HG02943 (cell line): ENCODE data around the gene ANKEF1.
"Not testable (repeated sequence)": the region's sequence is repeated elsewhere in the genome, so short reads cannot be mapped to it uniquely, and the experiment has no call there.

Experiments used
- ATAC-seq: cut with Tn5 transposase; IDR thresholded peaks from one replicate; pipeline ENCODE4 v1.9.1; 2021; ENCODE audit warnings: mild to moderate bottlenecking, low read depth, moderate library complexity; ENCODE audit not compliant: unreplicated experiment

ANKEF1 gene

DNA sequence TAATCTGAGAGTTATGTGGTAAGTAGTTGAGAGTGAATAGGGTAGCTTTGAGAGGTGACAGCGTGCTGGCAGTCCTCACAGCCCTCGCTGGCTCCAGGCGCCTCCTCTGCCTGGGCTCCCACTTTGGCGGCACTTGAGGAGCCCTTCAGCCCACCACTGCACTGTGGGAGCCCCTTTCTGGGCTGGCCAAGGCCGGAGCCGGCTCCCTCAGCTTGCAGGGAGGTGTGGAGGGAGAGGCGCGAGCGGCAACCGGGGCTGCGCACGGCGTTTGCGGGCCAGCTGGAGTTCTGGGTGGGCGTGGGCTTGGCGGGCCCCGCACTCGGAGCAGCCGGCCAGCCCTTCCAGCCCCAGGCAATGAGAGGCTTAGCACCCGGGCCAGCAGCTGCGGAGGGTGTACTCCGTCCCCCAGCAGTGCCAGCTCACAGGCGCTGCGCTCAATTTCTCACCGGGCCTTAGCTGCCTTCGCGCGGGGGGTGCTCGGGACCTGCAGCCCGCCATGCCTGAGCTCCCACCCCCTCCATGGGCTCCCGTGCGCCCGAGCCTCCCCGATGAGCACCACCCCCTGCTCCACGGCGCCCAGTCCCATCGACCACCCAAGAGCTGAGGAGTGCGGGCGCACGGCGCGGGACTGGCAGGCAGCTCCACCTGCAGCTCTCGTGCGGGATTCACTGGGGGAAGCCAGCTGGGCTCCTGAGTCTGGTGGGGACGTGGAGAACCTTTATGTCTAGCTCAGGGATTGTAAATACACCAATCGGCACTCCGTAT, 3.2 kb upstream of the ANKEF1 start:
- not testable (repeated sequence) for ATAC-seq

DNA sequence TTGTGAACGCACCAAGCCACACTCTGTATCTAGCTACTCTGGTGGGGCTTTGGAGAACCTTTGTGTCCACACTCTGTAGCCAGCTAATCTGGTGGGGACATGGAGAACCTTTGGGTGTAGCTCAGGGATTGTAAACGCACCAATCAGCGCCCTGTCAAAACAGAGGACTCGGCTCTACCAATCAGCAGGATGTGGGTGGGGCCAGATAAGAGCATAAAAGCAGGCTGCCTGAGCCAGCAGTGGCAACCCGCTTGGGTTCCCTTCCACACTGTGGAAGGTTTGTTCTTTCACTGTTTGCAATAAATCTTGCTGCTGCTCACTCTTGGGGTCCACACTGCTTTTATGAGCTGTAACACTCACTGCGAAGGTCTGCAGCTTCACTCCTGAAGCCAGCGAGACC, 2.5 kb upstream of the ANKEF1 start:
- ATAC-seq: not testable (repeated sequence)

DNA sequence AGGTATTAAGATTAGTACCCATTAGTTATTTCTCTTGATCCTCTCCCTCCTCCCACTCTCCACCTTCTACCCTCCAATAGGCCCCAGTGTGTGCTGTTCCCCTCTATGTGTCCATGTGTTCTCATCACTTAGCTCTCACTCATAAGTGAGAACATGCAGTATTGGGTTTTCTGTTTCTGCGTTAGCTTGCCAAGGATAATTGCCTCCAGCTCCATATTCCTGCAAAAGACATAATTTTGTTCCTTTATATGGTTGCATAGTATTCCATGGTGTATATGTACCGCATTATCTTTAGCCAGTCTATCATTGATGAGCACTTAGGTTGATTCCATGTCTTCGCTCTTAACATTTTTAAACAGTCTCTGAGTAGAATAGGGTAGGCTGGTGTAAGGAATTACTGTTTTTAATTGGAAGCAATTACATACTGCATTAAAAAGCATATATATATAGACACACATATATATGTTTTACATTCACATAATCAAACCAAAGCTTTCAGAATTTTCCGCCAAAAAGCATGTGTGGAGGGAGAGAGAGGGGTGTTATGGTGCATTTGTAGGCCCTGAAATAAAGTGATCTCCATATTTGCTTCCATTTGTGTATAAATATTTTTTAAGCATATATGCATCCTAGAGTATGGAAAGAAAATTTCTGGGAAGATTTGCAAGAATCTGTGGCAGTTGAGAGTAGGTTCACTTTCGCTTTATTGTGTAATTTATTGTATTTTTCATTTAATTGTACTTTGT, 709 bp upstream of the ANKEF1 start:
- no peak for ATAC-seq

DNA sequence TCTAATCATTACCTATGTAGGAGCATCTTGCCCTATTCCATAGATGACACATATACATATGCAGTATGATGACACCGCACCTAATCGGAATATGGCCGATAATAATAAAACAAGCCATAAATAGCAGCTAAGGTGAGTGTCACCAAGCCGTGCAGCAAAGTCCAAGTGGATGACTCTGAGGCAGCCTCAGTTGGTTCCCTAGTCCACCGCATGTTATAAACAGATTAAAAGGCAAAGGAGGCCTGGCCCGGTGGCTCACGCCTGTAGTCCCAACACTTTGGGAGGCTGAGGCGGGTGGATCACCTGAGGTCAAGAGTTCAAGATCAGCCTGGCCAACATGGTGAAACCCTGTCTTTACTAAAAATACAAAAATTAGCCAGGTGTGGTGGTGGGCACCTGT, 1.5 kb downstream of the ANKEF1 start:
- ATAC-seq: not testable (repeated sequence)

DNA sequence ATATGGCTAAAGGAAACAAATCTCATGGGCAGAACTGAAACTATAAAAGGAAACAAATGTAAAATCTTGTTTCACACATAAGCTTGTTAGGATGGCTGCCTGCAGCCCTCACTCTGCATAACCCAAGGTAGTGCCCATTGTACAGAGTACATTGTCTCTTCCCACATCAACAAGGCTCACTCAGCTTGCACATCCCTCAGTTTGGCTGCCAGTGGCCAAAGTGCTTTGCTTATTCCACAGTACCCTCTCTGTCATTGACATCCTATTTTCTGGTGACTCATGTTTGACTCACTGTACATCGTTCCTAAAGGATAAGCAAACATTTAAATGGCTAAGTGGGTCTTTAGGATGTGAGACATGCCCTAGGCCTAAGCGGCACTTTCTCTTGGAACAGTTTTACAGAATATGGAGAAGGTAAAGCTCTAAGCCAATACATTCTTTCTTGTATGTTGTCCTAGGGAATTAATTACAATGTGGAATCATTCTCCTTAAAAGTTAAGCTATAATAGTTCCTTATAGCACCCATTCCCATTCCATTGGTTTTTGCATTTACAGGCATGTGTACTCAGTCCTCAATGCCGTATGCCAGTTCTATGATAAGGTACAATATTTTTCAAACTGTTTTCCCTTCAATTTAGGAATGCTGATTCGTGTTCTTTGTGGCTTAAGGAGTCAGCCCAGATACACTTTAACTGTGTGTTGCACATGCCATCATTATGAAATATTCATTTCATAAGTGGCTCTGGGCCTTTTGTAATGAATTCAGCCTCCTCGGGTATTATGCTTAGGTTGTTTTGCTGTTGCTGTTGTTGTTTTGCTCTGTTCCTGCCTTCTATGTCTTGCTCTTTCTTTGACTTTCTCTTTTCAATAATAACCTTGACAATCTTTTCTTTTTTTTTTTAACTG, 5.5 kb downstream of the ANKEF1 start:
- no peak for ATAC-seq

DNA sequence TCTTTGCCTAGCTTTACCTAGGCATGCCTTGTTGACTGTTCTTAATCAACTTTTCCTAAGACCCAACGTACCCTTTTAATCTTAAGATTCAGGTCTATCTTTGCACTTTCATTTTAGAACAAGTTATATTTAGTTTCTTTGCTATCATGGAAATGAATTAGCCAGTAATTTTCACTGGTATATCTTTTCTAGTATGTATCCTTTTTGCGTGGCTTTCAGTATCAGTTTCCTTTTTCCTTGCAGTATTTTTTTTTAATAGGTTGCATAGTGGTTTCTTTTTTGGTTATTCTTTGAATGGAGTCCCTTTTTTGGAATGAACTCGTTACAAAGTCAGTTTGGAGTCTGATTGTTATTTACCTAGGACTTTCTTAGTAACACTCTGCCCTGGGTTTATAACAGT, 7.3 kb downstream of the ANKEF1 start:
- ATAC-seq: no peak

DNA sequence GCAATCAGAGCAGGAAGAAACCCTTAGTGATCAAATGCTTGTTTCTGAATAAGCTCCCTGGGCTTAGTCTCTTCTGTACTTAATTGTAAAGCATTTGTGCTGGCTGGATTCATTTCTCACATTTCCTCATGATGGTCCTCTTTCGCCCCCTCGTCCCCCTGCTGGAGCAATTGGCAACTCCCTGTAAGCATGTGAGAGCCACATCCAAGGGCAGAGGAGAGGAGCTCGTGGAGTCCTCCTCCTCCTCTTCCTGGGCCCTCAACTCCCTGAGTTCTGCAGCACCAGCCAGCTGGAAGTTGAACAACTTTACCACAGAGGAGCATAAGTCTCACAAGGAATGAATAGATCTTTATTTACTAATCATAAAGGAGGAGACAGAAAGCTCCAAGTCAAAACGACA, 12.6 kb downstream of the ANKEF1 start:
- ATAC-seq: no peak

DNA sequence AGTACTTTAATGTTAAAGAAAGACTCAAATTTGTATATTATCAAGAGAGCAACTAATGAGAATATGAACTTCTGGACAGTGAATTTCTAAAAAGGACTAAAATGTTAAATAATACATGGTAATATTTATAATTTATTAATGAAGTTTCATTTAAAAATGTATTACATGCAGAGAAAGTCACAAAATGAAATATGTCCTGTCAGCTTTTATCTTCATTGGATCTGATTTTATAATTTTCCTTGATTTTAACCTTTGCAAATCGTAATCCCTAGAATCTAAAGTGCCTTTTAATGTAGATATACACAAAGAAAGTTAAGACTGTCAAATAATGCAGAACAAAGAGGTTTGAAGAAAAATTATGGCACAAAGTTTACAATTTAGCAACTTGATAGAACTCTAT, 16.4 kb downstream of the ANKEF1 start:
- no peak for ATAC-seq

DNA sequence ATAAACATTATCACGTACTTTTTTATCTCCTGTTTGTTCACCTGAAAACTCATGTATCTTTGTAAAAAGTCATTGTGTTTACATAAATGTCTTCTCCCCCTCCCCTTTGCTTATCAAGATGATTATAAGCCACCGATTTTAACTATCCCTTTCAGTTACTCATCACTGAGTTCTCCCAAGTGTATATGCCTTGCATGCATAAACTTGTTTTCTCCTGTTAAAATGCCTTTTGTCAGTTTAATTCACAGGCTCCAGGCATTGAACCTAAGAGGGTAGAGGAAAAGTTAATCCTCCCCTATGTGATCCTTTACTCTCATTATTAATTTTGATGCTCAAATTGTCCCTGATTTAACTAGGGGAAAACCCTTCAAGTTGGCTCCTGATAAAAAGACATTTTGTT, 24.2 kb downstream of the ANKEF1 start:
- ATAC-seq: no peak

DNA sequence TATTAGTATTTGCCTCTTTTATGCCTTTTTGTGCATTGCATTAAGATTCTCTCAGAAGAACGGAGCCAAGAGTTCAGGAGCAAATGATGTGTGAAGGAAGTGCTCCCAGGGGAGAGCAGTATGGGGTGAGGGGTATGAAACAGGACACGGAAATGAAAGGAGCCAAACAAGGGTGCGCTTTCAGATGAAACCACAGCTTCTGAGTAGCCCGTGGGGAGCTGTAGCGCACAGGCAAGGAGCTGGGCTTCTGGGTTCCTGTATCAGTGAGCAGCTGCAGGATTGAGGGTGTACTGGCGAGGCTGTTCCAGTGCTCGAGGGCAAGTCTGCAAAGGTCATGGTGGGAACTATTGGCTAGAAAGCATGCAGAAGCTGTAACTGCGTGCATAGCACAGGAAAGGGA, 25.4 kb downstream of the ANKEF1 start:
- ATAC-seq: peak; percentile 73

DNA sequence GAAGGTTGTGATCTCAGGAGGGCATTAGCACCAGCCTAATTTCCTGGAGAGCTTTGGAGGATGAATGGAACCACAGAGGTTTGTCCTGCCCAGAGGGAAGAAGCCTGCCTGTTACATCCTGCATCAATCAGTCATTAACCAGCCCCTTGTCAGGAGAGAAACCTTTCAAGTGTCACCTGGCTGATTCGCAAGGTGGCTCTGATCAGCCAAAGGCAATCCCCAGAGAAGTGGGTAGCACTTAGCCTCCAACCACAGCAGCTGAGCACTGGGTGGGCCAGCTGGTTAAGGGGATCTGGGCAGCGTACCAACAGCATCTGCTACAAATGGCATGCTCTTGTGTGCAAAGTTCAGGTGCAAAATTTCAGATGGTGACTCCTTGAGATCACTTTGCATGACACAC, 26.9 kb downstream of the ANKEF1 start:
- no peak for ATAC-seq

DNA sequence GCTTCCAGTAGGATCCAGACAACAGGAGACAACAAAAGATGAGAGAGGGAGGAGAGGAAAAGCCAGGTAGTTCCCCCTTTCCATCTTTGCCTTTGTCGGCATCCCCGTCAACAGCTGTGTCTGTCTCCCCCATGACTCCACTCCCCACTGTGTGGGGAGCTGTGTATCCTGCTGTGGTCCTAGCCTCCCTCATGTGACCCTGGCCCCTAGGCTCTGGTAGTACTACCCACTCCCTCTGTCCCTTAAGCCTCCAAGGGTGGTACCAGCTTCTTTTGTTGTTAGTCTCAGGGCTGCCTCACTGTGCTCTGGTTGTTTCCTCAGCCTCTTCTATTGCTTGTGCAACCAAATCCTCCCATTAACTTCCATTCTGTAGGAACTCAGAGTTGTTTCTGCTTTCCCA, 28.7 kb downstream of the ANKEF1 start:
- no peak for ATAC-seq

DNA sequence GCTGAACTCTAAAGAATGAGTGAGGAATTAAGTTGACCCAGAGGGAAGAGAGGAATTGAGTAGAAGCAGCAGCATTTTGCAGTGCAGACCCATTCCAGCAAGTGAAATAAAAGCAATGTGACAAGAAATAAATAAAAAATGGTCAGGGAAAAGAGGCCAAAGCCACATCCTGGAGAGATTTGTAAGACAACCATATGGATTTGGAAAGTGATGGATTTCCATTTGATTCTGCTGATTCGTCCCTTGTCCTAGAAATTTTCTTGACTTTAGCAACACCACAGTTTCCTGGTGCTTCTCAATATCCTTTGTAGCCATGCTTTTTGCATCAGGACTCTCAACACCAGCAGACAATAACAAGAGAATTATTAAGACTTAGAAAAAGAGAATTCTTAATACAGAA, 29.8 kb downstream of the ANKEF1 start:
- no peak for ATAC-seq

DNA sequence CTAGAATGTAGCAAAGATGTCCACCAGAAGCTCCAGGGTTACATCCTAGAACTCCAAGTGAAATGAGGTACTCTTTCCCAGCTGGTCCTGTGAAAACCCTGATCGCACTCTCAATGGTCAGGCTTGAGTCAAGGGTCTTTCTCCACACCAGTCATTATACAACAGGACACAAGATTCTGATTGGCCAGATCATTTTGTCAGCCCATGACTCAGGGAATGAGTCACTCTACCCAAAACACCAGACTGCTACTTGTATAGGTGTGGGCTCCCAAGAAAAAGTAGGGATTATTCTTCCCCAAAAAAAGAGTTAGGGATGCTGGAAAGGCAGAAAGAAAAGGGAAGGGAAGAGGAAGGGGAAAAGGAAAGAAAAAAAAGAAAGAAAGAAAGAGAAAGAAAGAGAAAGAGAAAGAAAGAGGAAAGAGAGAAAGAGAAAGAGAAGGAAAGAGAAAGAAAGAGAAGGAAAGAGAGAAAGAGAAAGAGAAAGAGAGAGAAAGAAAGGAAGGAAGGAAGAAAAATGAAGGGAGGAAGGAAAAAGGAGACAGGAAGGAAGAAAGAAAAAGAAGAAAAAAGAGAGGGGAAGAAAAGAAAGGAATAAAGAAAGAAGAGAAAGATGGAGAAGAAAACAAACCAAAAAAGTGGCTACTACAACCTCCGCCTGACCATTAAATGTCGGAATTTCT, 30.5 kb downstream of the ANKEF1 start:
- no peak for ATAC-seq

DNA sequence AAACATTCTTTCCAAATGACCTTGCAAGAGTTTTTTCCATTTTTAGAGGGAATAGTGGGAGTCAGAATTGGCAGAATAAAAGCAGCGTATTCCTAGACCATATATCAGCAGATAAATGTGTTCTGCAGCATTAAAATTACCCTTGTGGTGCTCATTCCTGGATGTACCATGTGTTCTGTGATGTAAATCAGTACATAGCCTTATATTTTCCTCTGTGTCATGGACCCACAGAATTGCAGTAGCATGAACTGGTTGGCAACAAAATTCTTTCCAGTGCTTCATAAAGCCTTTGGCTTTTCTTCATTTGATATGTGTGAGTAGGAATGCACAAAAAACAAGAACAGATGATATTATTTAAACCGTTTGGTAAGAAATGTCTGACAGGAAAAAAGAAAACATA, 32.5 kb downstream of the ANKEF1 start:
- no peak for ATAC-seq

DNA sequence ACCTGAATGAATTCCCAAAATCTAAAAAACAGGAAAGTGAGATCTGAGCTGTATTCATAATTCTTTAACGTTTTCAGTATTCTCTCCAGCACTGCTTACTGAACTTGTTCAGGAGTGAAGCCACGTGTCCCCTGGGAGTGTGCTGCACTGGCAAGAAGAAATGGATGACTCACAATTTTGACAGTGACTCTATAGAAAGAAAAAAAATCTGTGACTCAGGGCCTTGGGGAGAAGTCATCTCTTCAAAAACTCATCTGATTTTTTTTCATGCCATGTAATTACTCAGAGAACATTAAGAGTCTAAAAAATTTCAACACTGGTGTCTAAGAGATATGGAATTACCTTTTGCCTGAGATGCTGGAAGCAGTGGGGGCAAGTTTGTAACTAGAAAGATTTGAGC, 39.7 kb downstream of the ANKEF1 start:
- ATAC-seq: no peak

DNA sequence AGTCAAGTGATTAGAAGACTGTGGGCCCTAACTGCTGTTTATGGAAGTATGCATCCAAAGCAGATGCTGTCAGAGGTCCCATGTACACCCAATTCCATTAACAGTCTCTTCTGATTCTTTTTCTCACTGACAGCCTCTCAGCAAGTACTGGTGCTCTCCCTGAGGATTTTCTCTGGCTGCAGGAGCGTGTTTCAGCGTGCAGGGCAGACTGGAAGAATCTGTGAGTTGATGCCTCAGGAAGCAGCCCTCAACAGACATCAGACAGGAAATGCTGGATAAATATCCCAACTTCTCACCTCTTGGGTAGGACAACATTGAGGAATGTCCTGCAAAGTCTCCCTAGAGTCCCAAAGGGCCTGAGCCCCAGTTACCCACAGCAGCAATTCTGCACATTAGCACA, 40.8 kb downstream of the ANKEF1 start:
- ATAC-seq: no peak

DNA sequence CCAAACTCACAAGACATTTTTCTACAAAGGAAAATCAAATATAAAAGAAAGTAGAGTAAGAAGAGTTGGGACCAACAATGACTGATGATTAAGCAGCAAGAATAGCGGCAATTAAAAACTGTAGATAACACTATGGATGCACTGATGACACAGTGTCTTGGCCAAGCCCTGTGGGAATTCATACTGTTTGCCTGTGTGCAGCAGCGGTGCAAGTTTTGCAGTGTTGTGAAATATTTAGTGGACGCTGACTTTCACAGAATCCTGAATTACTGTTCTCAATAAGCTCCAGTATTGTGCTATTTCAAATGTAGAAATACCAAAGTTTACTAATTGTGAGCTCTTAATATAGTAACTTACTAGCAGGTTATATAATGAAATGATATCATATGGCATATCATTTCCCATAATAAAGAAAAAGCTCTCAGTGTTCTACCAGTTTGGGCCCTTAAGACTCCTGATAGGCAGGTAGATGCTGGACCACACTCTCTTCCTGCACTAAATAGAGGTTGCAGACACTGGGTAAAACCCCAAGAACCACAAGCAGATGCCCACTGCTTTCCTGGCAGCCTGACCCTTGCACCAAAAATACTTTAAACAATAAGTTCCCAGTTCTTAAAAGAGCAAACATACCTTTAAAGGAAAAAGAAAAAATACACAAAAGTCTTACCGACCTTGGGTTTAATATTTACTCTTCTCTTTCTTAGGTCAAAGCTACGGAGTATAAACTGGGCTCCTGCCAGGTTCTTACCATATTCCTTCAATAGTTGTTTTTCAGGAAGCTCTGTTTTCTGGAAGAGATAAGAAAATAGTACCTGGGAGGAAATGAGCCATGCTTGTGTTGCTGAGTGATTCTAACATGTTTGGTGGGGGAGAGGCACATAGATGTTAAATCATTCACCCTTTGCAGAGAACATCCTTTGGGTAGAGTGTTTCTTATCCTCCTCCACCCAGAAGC, 41.6 kb downstream of the ANKEF1 start:
- ATAC-seq: no peak

DNA sequence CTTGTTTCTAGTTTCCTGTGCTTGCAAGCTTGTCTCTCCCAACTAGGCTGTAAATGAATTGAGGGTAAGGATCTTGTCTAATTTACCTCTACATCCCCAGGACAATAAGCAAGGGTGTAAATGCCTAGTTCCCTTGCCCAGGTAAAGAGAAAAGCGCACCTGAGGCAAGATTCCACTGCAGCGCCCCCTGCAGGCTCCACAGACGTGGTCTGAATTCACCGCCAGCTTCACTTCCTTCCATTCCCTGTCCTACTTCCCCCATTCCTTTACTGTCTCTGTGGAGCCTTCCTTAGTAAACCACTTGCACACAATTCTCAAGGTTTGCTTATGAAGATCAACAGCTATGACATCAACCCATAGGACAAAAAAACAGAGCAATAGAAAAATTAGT, 42.3 kb downstream of the ANKEF1 start:
- ATAC-seq: no peak

DNA sequence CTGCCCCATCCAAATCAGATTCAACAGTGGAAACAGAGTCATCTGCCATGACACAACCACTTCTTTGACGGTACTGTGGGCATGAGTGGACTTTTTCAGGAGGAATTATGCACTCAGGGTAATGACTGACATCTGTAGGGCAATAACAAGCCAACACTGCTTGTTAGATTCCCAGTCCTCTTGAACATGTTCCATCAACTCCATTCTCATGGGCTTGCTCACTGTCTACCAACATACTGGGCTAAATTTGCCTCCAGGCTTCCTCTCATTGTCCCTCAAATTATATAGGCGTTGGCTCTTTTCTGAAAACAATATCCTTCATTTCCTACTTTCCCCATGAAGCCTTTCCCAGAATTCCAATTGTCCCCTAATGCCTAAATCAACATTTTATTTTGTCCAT, 43.1 kb downstream of the ANKEF1 start:
- ATAC-seq: no peak
